A673 (cell line): ENCODE measurements around the gene AGER. TPM values are rescaled to one million over a fixed set of nuclear protein-coding genes. Genes with fewer than 3 reads are reported as not detected.
A peak's percentile ranks its signal among the peaks of the same experiment; 100 is the strongest.

Experiments
- BruUV-seq: library from RNA; stranded (reverse); fragments of 400-500 nt; replicated peaks from 2 replicates; lab custom pipeline; 2021; lab: Mats Ljungman, UMichigan
- CTCF ChIA-PET: fragments of 300-600 bp; sonication (Branson Sonifier 250); formaldehyde crosslinking; loops from one replicate; lab custom pipeline; 2022; ENCODE audit warnings: antibody characterized with exemption; lab: Charles Lee
- POLR2A ChIA-PET: fragments of 300-600 bp; sonication (Branson Sonifier 250); formaldehyde crosslinking; loops from one replicate; lab custom pipeline; 2022; ENCODE audit warnings: antibody characterized with exemption; ENCODE audit not compliant: low non-redundant PET; lab: Charles Lee
- DNase-seq: peaks from one replicate; pipeline ENCODE4 v3.0.0-alpha.2; 2015; ENCODE audit warnings: low spot score
- H3K27ac ChIP-seq: fragments of 200-600 bp; sonication (generic); 2 replicates; pipeline ENCODE4 v1.5.1; 2016; ENCODE audit warnings: mixed run types, low read depth, mild to moderate bottlenecking, mixed read lengths, antibody characterized with exemption, low read length; ENCODE audit not compliant: poor library complexity, severe bottlenecking
- H3K27me3 ChIP-seq: fragments of 200-600 bp; sonication (generic); replicated peaks from 2 replicates; pipeline ENCODE4 v1.6.1; 2017; ENCODE audit warnings: mixed run types, low read depth, mild to moderate bottlenecking, mixed read lengths, antibody characterized with exemption, low read length; ENCODE audit not compliant: insufficient read depth, poor library complexity
- H3K36me3 ChIP-seq: fragments of 200-600 bp; sonication (generic); 2 replicates; pipeline ENCODE4 v1.6.1; 2016; ENCODE audit warnings: mixed run types, mild to moderate bottlenecking, mixed read lengths, antibody characterized with exemption, low read length; ENCODE audit not compliant: insufficient read depth, poor library complexity, severe bottlenecking
- H3K4me1 ChIP-seq: fragments of 200-600 bp; sonication (generic); 2 replicates; pipeline ENCODE4 v1.6.1; 2017; ENCODE audit warnings: mixed run types, mild to moderate bottlenecking, mixed read lengths, antibody characterized with exemption, low read length; ENCODE audit not compliant: insufficient read depth, poor library complexity, severe bottlenecking
- H3K4me3 ChIP-seq: fragments of 200-600 bp; sonication (generic); 2 replicates; pipeline ENCODE4 v1.5.1; 2016; ENCODE audit warnings: low read depth, mixed run types, mild to moderate bottlenecking, mixed read lengths, low read length; ENCODE audit not compliant: poor library complexity, severe bottlenecking
- H3K9me3 ChIP-seq: fragments of 200-600 bp; sonication (generic); 2 replicates; pipeline ENCODE4 v1.6.1; 2016; ENCODE audit warnings: mixed run types, low read depth, mild to moderate bottlenecking, mixed read lengths, antibody characterized with exemption, low read length; ENCODE audit not compliant: poor library complexity, severe bottlenecking
- EZH2 ChIP-seq: fragments of 200-600 bp; sonication (generic); IDR thresholded peaks from 2 replicates; pipeline ENCODE4 v1.6.1; 2017; ENCODE audit warnings: borderline replicate concordance, low read depth, mild to moderate bottlenecking, mixed read lengths, antibody characterized with exemption, low read length; ENCODE audit not compliant: poor library complexity, severe bottlenecking
- intact Hi-C: fragments of 100-400 bp; cut with micrococcal nuclease; formaldehyde crosslinking; loops from one replicate; pipeline ENCODE4 v1.10.0; 2022; ENCODE audit not compliant: unreplicated experiment
- total RNA-seq: library from RNA; stranded (reverse); gene quantifications from 2 replicates; pipeline ENCODE4 v1.2.3, GENCODE V29; 2021
- TF ChIP-seq, protein P1 (sequence below): fragments of 300-800, 200-600 bp; sonication (generic); conservative IDR thresholded peaks from 2 replicates; pipeline ENCODE4 v1.5.1; 2017; ENCODE audit warnings: low read depth, mild to moderate bottlenecking, antibody characterized with exemption, low read length, moderate library complexity, mixed read lengths

Gene AGER
- total RNA-seq, 1 experiment from 2014 or later, result 13.3 TPM

DNA sequence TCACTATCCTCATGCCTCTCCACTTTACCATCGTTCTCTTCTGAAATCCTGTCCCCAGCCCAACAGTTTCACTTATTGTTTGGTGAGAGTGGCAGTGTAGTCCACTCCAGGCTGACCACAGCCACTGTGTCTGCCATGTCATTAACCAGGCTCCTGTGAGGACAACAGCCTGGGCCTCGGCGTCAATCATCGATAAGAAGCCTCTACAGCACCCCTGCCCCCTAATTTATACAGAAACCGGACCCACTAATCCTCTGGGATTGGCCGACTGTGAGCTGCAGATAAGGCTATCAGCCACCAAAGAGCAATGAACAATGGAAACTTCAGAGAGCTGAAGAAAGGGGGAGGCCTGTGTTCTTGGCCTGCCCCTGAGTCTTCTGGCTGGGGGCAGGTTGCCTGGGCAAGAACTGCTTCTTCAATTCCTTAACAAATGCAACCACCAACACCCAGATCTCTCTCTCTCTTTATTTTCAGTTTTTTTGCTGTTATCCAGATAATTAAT is 16.2 kb downstream of the AGER start:
- ChIA-PET POLR2A (no interaction called here), CTCF (no interaction called here)
- BruUV-seq, result TSS peak; percentile 23
- Histone ChIP-seq H3K27me3 (no peaks in the 10 kb centered on the region), H3K36me3 (peaks cover 47% of the 10 kb centered on the region), H3K4me3 (no peak overlapping the region), H3K4me1 (peaks cover 17% of the 10 kb centered on the region), H3K27ac (peak overlapping the region; percentile 16), H3K9me3 (no peaks in the 10 kb centered on the region)
- TF ChIP-seq, protein P1, sequence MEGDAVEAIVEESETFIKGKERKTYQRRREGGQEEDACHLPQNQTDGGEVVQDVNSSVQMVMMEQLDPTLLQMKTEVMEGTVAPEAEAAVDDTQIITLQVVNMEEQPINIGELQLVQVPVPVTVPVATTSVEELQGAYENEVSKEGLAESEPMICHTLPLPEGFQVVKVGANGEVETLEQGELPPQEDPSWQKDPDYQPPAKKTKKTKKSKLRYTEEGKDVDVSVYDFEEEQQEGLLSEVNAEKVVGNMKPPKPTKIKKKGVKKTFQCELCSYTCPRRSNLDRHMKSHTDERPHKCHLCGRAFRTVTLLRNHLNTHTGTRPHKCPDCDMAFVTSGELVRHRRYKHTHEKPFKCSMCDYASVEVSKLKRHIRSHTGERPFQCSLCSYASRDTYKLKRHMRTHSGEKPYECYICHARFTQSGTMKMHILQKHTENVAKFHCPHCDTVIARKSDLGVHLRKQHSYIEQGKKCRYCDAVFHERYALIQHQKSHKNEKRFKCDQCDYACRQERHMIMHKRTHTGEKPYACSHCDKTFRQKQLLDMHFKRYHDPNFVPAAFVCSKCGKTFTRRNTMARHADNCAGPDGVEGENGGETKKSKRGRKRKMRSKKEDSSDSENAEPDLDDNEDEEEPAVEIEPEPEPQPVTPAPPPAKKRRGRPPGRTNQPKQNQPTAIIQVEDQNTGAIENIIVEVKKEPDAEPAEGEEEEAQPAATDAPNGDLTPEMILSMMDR, result no peak
- no peak for TF ChIP-seq EZH2
- DNase-seq, result no peak
- intact Hi-C loops, result no loop called here

DNA sequence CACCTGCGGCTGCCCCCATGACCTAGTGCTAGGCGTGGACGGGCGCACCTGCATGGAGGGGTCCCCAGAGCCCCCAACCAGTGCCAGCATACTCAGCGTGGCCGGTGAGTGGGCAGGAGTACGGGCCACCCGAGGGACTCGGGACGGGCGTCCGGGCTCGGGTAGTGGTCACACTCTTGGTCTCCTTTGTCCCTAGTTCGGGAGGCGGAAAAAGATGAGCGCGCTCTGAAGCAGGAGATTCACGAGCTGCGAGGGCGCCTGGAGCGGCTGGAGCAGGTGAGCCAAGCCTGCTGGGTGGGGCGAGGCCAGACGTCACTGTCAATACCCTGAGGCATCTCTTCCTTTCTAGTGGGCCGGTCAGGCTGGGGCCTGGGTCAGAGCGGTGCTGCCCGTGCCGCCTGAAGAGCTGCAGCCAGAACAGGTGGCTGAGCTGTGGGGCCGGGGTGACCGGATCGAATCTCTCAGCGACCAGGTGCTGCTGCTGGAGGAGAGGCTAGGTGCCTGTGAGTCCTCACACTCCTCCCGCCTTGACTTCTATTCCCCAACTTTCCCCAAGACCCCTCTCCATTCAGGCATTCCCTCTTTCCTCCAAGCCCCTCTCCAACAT is 16.8 kb downstream of the AGER start:
- no peak for DNase-seq
- Histone ChIP-seq H3K36me3 (peaks cover 47% of the 10 kb centered on the region), H3K4me3 (no peak overlapping the region), H3K27ac (no peak overlapping the region), H3K9me3 (no peaks in the 10 kb centered on the region), H3K27me3 (no peaks in the 10 kb centered on the region), H3K4me1 (peaks cover 17% of the 10 kb centered on the region)
- intact Hi-C loops, result no loop called here
- ChIA-PET POLR2A (interaction anchor here (0.5 kb wide), 1 partner anchor 63 kb away, joined by 12 read pairs; no protein-coding TSS in a partner anchor), CTCF (no interaction called here)
- BruUV-seq, result no TSS peak
- TF ChIP-seq, protein P1, result no peak
- TF ChIP-seq EZH2, result no peak

DNA sequence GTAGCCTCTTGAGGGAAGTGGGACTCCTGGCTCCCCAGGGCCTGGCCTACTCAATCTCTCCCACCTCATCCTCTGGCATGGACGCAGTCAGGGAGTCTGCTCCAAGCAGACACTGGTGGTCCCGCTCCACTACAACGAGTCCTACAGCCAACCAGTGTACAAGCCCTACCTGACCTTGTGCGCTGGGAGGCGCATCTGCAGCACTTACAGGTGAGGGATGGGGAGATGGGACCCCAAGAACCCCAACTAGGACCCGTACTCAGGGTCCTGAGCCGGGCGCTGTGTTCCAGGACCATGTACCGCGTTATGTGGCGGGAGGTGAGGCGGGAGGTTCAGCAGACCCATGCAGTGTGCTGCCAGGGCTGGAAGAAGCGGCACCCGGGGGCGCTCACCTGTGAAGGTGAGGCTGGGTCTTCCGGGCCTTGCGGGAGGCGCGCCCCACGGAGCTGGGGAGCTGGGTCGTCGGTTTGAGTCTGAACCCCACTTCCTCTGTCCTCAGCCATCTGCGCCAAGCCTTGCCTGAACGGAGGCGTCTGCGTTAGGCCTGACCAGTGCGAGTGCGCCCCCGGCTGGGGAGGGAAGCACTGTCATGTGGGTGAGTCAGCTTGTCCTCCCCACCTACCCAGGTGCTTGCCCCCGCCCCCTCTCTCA is 17.5 kb downstream of the AGER start:
- no TSS peak for BruUV-seq
- Histone ChIP-seq H3K9me3 (no peaks in the 10 kb centered on the region), H3K4me3 (no peak overlapping the region), H3K4me1 (peaks cover 17% of the 10 kb centered on the region), H3K27me3 (no peaks in the 10 kb centered on the region), H3K36me3 (peaks cover 47% of the 10 kb centered on the region), H3K27ac (no peak overlapping the region)
- intact Hi-C loops, result no loop called here
- CTCF ChIA-PET, result no interaction called here
- no peak for DNase-seq
- POLR2A ChIA-PET, result interaction anchor here (0.5 kb wide), 1 partner anchor 63 kb away, joined by 12 read pairs; no protein-coding TSS in a partner anchor
- TF ChIP-seq, protein P1, result no peak
- TF ChIP-seq EZH2, result no peak
